SK-N-SH (cell line): ENCODE results near the gene PLD6. TPM values are rescaled to one million over a fixed set of nuclear protein-coding genes. Genes with fewer than 3 reads are reported as not detected.

Experiments
- CTCF ChIA-PET: fragments of 300-600, 350-600 bp; formaldehyde crosslinking; extraction: SDS; loops from one replicate; lab custom pipeline; 2021; lab: Yijun Ruan, JAX
- POLR2A ChIA-PET: fragments of 350-600 bp; sonication (Branson Sonifier 250); formaldehyde crosslinking; extraction: SDS; loops from one replicate; lab custom pipeline; 2020; ENCODE audit warnings: antibody characterized with exemption, inconsistent platforms; lab: Yijun Ruan, JAX
- DNase-seq: peaks from one replicate; pipeline ENCODE4 v3.0.0; 2012
- H2AFZ ChIP-seq: fragments of 200-600 bp; sonication (generic); 2 replicates; pipeline ENCODE4 v1.8.1; 2016; ENCODE audit warnings: antibody characterized with exemption, mild to moderate bottlenecking, low read depth
- H3F3A ChIP-seq: fragments of 200-600 bp; sonication (generic); replicated peaks from 2 replicates; pipeline ENCODE3; 2016; ENCODE audit warnings: antibody characterized with exemption, mild to moderate bottlenecking; ENCODE audit not compliant: insufficient read depth
- H3K27ac ChIP-seq, 2 experiments: fragments of 200-500 bp in 1 of 2; fragments of 200-600 bp in 1 of 2; sonication (Bioruptor generic) in 1 of 2; sonication (generic), shearing (Covaris generic) in 1 of 2; 2 replicates each; pipeline versions ENCODE4 v1.5.1 to v1.6.1; 2014 to 2016; ENCODE audit warnings: low read depth in 2 of 2, inconsistent platforms in 1 of 2, low read length in 1 of 2, mild to moderate bottlenecking in 1 of 2, mixed read lengths in 1 of 2
- H3K27me3 ChIP-seq: fragments of 200-600 bp; sonication (generic), shearing (Covaris generic); 2 replicates; pipeline ENCODE4 v1.6.1; 2016; ENCODE audit warnings: mixed run types; ENCODE audit not compliant: insufficient read depth
- H3K36me3 ChIP-seq, 2 experiments: fragments of 200-500 bp in 1 of 2; fragments of 200-600 bp in 1 of 2; sonication (Bioruptor generic) in 1 of 2; sonication (generic) in 1 of 2; replicated peaks in 1 of 2; 2 replicates each; pipeline versions ENCODE3 to v1.5.1; 2014 to 2016; ENCODE audit warnings: low read length in 1 of 2, mild to moderate bottlenecking in 1 of 2; ENCODE audit not compliant: insufficient read depth in 2 of 2, control insufficient read depth in 1 of 2
- H3K4me1 ChIP-seq, 2 experiments: fragments of 200-500 bp in 1 of 2; fragments of 200-600 bp in 1 of 2; sonication (Bioruptor generic) in 1 of 2; sonication (generic), shearing (Covaris generic) in 1 of 2; 2 replicates each; pipeline versions ENCODE4 v1.5.1 to v1.6.1; 2014 to 2016; ENCODE audit warnings: low read depth in 1 of 2, low read length in 1 of 2, mixed run types in 1 of 2; ENCODE audit not compliant: insufficient read depth in 2 of 2, control insufficient read depth in 1 of 2
- H3K4me2 ChIP-seq: fragments of 200-600 bp; sonication (generic), shearing (Covaris generic); 2 replicates; pipeline ENCODE4 v1.6.1; 2017; ENCODE audit warnings: mixed run types
- H3K4me3 ChIP-seq, 2 experiments: fragments of 200-500 bp in 1 of 2; fragments of 200-600 bp in 1 of 2; sonication (Bioruptor generic) in 1 of 2; sonication (generic), shearing (Covaris generic) in 1 of 2; 2 replicates each; pipeline versions ENCODE4 v1.5.1 to v1.8.1; 2014 to 2016; ENCODE audit warnings: low read depth in 2 of 2, inconsistent platforms in 1 of 2, low read length in 1 of 2, mild to moderate bottlenecking in 1 of 2, mixed read lengths in 1 of 2, moderate library complexity in 1 of 2
- H3K79me2 ChIP-seq: fragments of 200-600 bp; sonication (generic); 2 replicates; pipeline ENCODE4 v1.8.1; 2017; ENCODE audit warnings: mild to moderate bottlenecking; ENCODE audit not compliant: insufficient read depth
- H3K9ac ChIP-seq: fragments of 200-600 bp; sonication (generic); 2 replicates; pipeline ENCODE4 v1.6.1; 2017; ENCODE audit warnings: mixed run types
- H3K9me2 ChIP-seq: fragments of 200-600 bp; sonication (generic); 2 replicates; pipeline ENCODE4 v1.6.1; 2017; ENCODE audit warnings: mixed run types
- H3K9me3 ChIP-seq: fragments of 200-600 bp; sonication (generic); 2 replicates; pipeline ENCODE4 v1.6.1; 2017; ENCODE audit warnings: mixed run types, mild to moderate bottlenecking, moderate library complexity
- H4K20me1 ChIP-seq: fragments of 200-600 bp; sonication (generic); 2 replicates; pipeline ENCODE4 v1.6.1; 2017; ENCODE audit warnings: mild to moderate bottlenecking, mixed run types; ENCODE audit not compliant: insufficient read depth
- CHD2 ChIP-seq: fragments of 150-350 bp; IDR thresholded peaks from 2 replicates; pipeline ENCODE4 v1.6.1; 2018; ENCODE audit warnings: low read length; ENCODE audit not compliant: partially characterized antibody
- EZH2phosphoT487 ChIP-seq: fragments of 200-600 bp; sonication (generic); IDR thresholded peaks from 2 replicates; pipeline ENCODE4 v1.6.1; 2017; ENCODE audit warnings: low read depth, mixed run types, mild to moderate bottlenecking, antibody characterized with exemption, moderate library complexity, borderline replicate concordance
- FOSL2 ChIP-seq: IDR thresholded peaks from 2 replicates; pipeline ENCODE4 v1.4.0; 2012; ENCODE audit warnings: low read depth, mild to moderate bottlenecking, moderate library complexity, borderline replicate concordance
- FOXM1 ChIP-seq: IDR thresholded peaks from 2 replicates; pipeline ENCODE4 v1.4.0; 2012; ENCODE audit warnings: low read depth, mild to moderate bottlenecking
- GATA2 ChIP-seq: sonication (generic); formaldehyde crosslinking; IDR thresholded peaks from 2 replicates; pipeline ENCODE4 v1.5.0; 2020; ENCODE audit warnings: mild to moderate bottlenecking, missing genetic modification reagents
- MEF2A ChIP-seq: IDR thresholded peaks from 2 replicates; pipeline ENCODE4 v1.4.0; 2012; ENCODE audit warnings: low read depth, borderline replicate concordance
- POLR2AphosphoS5 ChIP-seq: IDR thresholded peaks from 2 replicates; pipeline ENCODE4 v1.6.1; 2012; ENCODE audit warnings: low read depth, low read length
- RCOR1 ChIP-seq: fragments of 150-350 bp; IDR thresholded peaks from 2 replicates; pipeline ENCODE4 v1.6.1; 2017; ENCODE audit warnings: antibody characterized with exemption, low read length
- RFX5 ChIP-seq: IDR thresholded peaks from 2 replicates; pipeline ENCODE4 v1.6.1; 2012; ENCODE audit warnings: mild to moderate bottlenecking, improper control_type of control experiment, low read length
- RXRA ChIP-seq: IDR thresholded peaks from 2 replicates; pipeline ENCODE4 v1.4.0; 2012; ENCODE audit warnings: low read depth, mild to moderate bottlenecking, borderline replicate concordance
- SMC3 ChIP-seq: IDR thresholded peaks from 2 replicates; pipeline ENCODE4 v1.6.1; 2012; ENCODE audit warnings: low read depth, low read length, improper control_type of control experiment
- WGBS: methylation state at CpG from one replicate; pipeline ENCODE4 v1.1.6; 2017; ENCODE audit warnings: low lambda C conversion rate; 5-methylcytosine and 5-hydroxymethylcytosine counted together
- polyA plus RNA-seq, 3 experiments: library from polyadenylated mRNA; depleted of rRNA; stranded (reverse); fragments of >200 nt; gene quantifications; 2 replicates each; pipeline ENCODE4 v1.2.3, GENCODE V29; 2012
- TF ChIP-seq, protein P1 (sequence below): IDR thresholded peaks from 2 replicates; pipeline ENCODE4 v1.6.1; 2012; ENCODE audit warnings: mild to moderate bottlenecking, low read depth, low read length, moderate library complexity
- TF ChIP-seq, protein P2 (sequence below): IDR thresholded peaks from 2 replicates; pipeline ENCODE4 v1.4.0; 2012; ENCODE audit warnings: low read depth, borderline replicate concordance
- TF ChIP-seq, protein P3 (sequence below): fragments of 200-600 bp; sonication (generic); IDR thresholded peaks from 2 replicates; pipeline ENCODE4 v1.6.1; 2017; ENCODE audit warnings: antibody characterized with exemption, mild to moderate bottlenecking, moderate library complexity
- TF ChIP-seq, protein P4 (sequence below): fragments of 150-350 bp; IDR thresholded peaks from 2 replicates; pipeline ENCODE4 v1.6.1; 2016; ENCODE audit warnings: mild to moderate bottlenecking, low read depth, low read length
- TF ChIP-seq, protein P5 (sequence below): IDR thresholded peaks from 2 replicates; pipeline ENCODE4 v1.4.0; 2012; ENCODE audit warnings: low read depth
- TF ChIP-seq, protein P6 (sequence below): IDR thresholded peaks from 2 replicates; pipeline ENCODE4; 2012

PLD6 gene
- polyA plus RNA-seq, 1 of the 3 experiments (the other 2 are of a cell fraction), result 3.7 TPM

DNA sequence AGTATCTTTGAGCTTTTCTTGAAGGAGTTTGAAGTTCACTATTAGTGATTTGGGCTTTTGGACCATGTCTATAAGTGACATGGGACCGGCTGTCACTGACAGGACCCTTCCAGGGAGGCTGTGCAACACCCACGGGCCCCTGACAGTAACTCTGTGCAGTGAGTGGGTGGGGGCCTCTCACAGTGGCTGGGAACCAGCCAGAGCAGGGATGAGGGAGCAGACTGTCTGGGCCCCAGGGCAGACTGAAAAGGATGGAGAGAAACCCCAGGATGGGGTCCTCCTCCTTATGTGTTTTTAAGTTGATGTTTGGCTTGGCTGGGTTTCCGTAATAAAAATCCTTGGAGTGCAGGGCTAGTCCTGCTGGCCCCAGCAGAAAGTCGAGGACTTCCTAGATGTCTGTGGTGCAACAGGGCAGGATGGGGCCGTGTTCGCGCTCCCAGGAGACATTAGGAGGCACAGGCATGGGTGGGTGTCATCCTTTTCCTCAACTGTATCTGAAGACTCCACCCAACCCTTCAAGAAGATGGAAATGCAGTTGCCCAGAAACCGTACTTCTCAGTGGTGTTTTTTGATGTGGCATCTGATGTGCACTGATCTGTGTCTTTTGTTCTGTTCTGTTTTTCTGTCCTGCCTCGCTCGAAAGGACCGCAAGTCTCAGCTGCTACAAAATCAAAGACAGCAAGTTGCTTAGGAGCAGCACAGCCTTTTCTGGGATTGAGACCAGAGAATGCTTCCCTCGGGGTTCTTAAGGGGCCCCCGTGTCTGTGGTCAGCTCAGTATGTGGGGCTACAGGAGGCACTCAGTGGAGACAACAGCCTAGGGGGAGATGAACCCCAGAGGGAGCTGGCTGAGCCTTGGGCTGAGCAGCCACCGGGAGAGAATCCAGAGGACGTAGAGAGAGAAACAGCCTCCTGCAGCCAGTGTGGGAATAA, 24.2 kb downstream of the PLD6 start:
- Histone ChIP-seq H3K4me3 (no peak overlapping the region), H2AFZ (no peak overlapping the region), H3K4me1 (peaks cover 0 to 29% of the 10 kb centered on the region in 2 experiments; a peak in 2 of 4 replicates), H3K4me2 (no peak overlapping the region), H3F3A (peaks cover 4% of the 10 kb centered on the region), H3K36me3 (peaks cover 29 to 58% of the 10 kb centered on the region in 2 experiments), H3K9me2 (no peaks in the 10 kb centered on the region), H3K9me3 (no peaks in the 10 kb centered on the region), H4K20me1 (no peaks in the 10 kb centered on the region), H3K79me2 (no peaks in the 10 kb centered on the region), H3K9ac (no peak overlapping the region), H3K27me3 (no peaks in the 10 kb centered on the region), H3K27ac (no peak overlapping the region; a peak in 1 of 4 replicates)
- no peak for DNase-seq
- CTCF ChIA-PET, result interaction anchor here (0.7 kb wide), 1 partner anchor 8 kb away, joined by 3 read pairs; no protein-coding TSS in a partner anchor
- POLR2A ChIA-PET, result no interaction called here
- 93% methylated on average over 13 of the region's 15 CpGs for WGBS
- TF ChIP-seq POLR2AphosphoS5 (no peak), CHD2 (no peak), GATA2 (CRISPR knock-in tag) (no peak), EZH2phosphoT487 (no peak), RXRA (no peak), FOXM1 (no peak), RFX5 (no peak), MEF2A (no peak), FOSL2 (no peak), RCOR1 (no peak), SMC3 (no peak)
- TF ChIP-seq, protein P1, sequence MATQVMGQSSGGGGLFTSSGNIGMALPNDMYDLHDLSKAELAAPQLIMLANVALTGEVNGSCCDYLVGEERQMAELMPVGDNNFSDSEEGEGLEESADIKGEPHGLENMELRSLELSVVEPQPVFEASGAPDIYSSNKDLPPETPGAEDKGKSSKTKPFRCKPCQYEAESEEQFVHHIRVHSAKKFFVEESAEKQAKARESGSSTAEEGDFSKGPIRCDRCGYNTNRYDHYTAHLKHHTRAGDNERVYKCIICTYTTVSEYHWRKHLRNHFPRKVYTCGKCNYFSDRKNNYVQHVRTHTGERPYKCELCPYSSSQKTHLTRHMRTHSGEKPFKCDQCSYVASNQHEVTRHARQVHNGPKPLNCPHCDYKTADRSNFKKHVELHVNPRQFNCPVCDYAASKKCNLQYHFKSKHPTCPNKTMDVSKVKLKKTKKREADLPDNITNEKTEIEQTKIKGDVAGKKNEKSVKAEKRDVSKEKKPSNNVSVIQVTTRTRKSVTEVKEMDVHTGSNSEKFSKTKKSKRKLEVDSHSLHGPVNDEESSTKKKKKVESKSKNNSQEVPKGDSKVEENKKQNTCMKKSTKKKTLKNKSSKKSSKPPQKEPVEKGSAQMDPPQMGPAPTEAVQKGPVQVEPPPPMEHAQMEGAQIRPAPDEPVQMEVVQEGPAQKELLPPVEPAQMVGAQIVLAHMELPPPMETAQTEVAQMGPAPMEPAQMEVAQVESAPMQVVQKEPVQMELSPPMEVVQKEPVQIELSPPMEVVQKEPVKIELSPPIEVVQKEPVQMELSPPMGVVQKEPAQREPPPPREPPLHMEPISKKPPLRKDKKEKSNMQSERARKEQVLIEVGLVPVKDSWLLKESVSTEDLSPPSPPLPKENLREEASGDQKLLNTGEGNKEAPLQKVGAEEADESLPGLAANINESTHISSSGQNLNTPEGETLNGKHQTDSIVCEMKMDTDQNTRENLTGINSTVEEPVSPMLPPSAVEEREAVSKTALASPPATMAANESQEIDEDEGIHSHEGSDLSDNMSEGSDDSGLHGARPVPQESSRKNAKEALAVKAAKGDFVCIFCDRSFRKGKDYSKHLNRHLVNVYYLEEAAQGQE, result no peak
- TF ChIP-seq, protein P2, sequence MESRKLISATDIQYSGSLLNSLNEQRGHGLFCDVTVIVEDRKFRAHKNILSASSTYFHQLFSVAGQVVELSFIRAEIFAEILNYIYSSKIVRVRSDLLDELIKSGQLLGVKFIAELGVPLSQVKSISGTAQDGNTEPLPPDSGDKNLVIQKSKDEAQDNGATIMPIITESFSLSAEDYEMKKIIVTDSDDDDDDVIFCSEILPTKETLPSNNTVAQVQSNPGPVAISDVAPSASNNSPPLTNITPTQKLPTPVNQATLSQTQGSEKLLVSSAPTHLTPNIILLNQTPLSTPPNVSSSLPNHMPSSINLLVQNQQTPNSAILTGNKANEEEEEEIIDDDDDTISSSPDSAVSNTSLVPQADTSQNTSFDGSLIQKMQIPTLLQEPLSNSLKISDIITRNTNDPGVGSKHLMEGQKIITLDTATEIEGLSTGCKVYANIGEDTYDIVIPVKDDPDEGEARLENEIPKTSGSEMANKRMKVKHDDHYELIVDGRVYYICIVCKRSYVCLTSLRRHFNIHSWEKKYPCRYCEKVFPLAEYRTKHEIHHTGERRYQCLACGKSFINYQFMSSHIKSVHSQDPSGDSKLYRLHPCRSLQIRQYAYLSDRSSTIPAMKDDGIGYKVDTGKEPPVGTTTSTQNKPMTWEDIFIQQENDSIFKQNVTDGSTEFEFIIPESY, result no peak
- TF ChIP-seq, protein P3, sequence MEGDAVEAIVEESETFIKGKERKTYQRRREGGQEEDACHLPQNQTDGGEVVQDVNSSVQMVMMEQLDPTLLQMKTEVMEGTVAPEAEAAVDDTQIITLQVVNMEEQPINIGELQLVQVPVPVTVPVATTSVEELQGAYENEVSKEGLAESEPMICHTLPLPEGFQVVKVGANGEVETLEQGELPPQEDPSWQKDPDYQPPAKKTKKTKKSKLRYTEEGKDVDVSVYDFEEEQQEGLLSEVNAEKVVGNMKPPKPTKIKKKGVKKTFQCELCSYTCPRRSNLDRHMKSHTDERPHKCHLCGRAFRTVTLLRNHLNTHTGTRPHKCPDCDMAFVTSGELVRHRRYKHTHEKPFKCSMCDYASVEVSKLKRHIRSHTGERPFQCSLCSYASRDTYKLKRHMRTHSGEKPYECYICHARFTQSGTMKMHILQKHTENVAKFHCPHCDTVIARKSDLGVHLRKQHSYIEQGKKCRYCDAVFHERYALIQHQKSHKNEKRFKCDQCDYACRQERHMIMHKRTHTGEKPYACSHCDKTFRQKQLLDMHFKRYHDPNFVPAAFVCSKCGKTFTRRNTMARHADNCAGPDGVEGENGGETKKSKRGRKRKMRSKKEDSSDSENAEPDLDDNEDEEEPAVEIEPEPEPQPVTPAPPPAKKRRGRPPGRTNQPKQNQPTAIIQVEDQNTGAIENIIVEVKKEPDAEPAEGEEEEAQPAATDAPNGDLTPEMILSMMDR, result no peak
- TF ChIP-seq, protein P4, sequence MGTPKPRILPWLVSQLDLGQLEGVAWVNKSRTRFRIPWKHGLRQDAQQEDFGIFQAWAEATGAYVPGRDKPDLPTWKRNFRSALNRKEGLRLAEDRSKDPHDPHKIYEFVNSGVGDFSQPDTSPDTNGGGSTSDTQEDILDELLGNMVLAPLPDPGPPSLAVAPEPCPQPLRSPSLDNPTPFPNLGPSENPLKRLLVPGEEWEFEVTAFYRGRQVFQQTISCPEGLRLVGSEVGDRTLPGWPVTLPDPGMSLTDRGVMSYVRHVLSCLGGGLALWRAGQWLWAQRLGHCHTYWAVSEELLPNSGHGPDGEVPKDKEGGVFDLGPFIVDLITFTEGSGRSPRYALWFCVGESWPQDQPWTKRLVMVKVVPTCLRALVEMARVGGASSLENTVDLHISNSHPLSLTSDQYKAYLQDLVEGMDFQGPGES, result no peak
- TF ChIP-seq, protein P5, sequence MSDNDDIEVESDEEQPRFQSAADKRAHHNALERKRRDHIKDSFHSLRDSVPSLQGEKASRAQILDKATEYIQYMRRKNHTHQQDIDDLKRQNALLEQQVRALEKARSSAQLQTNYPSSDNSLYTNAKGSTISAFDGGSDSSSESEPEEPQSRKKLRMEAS, result no peak
- TF ChIP-seq, protein P6, sequence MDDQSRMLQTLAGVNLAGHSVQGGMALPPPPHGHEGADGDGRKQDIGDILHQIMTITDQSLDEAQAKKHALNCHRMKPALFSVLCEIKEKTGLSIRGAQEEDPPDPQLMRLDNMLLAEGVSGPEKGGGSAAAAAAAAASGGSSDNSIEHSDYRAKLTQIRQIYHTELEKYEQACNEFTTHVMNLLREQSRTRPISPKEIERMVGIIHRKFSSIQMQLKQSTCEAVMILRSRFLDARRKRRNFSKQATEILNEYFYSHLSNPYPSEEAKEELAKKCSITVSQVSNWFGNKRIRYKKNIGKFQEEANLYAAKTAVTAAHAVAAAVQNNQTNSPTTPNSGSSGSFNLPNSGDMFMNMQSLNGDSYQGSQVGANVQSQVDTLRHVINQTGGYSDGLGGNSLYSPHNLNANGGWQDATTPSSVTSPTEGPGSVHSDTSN, result no peak
